Islet of Langerhans (tissue), 1 donor: Measurements from ENCODE around the gene SNX4.

Experiments used
- FAIRE-seq: peaks from one replicate; lab custom pipeline; 2011; peaks lifted over from hg19 to GRCh38; lab: Jason Lieb, UNC

SNX4 gene

GRCh38 chr3:125402639-125403038 is 117.4 kb downstream of the SNX4 start:
- no peak for FAIRE-seq

GRCh38 chr3:125401402-125401801 is 118.6 kb downstream of the SNX4 start:
- FAIRE-seq = no peak

- no peak for FAIRE-seq
Observed at GRCh38 chr3:125398952-125399351, 121.0 kb downstream of the SNX4 start.
